K562 (cell line): Measurements from ENCODE around the gene PROKR1. TPM values are rescaled to one million over a fixed set of nuclear protein-coding genes. Genes with fewer than 3 reads are reported as not detected.

Experiments used
- ATF1 ChIP-seq, 2 experiments: fragments of 450-650 bp in 1 of 2; IDR thresholded peaks; 2 replicates each; pipeline ENCODE4 v1.6.1; 2016; ENCODE audit warnings: missing compliant biosample characterization in 1 of 2, missing genetic modification characterization in 1 of 2
- C11orf30 ChIP-seq: fragments of 450-650 bp; IDR thresholded peaks from 2 replicates; pipeline ENCODE4 v1.6.1; 2016; ENCODE audit warnings: low read depth, mild to moderate bottlenecking
- E2F3 ChIP-seq: fragments of 250-450 bp; sonication (Bioruptor Pico); IDR thresholded peaks from 2 replicates; pipeline ENCODE4 v1.4.0; 2020; ENCODE audit warnings: mild to moderate bottlenecking
- EWSR1 ChIP-seq: fragments of 450-650 bp; IDR thresholded peaks from 2 replicates; pipeline ENCODE4 v1.6.1; 2018; ENCODE audit warnings: borderline replicate concordance, mild to moderate bottlenecking, low read depth, moderate library complexity; ENCODE audit not compliant: partially characterized antibody
- FOXM1 ChIP-seq, 2 experiments: fragments of 450-650 bp in 1 of 2; sonication (generic) in 1 of 2; formaldehyde crosslinking in 1 of 2; IDR thresholded peaks; 2 replicates each; pipeline versions ENCODE4 v1.6.1 to v1.9.0; 2017 to 2022; ENCODE audit warnings: low read depth in 2 of 2, mild to moderate bottlenecking in 2 of 2, missing genetic modification reagents in 1 of 2, moderate library complexity in 1 of 2
- KLF13 ChIP-seq: fragments of 450-650 bp; IDR thresholded peaks from 2 replicates; pipeline ENCODE4 v1.6.1; 2016; ENCODE audit warnings: missing genetic modification characterization, low read depth, mild to moderate bottlenecking, missing compliant biosample characterization, moderate library complexity, borderline replicate concordance
- MXI1 ChIP-seq: IDR thresholded peaks from 2 replicates; pipeline ENCODE4 v1.6.1; 2011; ENCODE audit warnings: low read depth, mild to moderate bottlenecking, improper control_type of control experiment, low read length
- NEUROD1 ChIP-seq: fragments of 150-350 bp; IDR thresholded peaks from 2 replicates; pipeline ENCODE4 v1.6.1; 2014; ENCODE audit warnings: borderline replicate concordance, low read length, low read depth; ENCODE audit not compliant: partially characterized antibody
- PURB ChIP-seq: sonication (generic); formaldehyde crosslinking; IDR thresholded peaks from 2 replicates; pipeline ENCODE4 v1.9.0; 2021; ENCODE audit warnings: low read depth, mild to moderate bottlenecking, missing genetic modification reagents
- SAFB ChIP-seq: fragments of 200-400 bp; formaldehyde crosslinking; IDR thresholded peaks from 2 replicates; pipeline ENCODE4 v1.6.1; 2017; ENCODE audit warnings: low read depth, low read length, borderline replicate concordance
- SIN3B ChIP-seq: fragments of 450-650 bp; IDR thresholded peaks from 2 replicates; pipeline ENCODE4 v1.6.1; 2017; ENCODE audit warnings: low read depth, mild to moderate bottlenecking, moderate library complexity
- SMAD4 ChIP-seq: fragments of 250-450 bp; sonication (Bioruptor Pico); conservative IDR thresholded peaks from 2 replicates; pipeline ENCODE4 v1.8.0; 2021; ENCODE audit warnings: inconsistent platforms, mild to moderate bottlenecking, moderate library complexity
- SMARCA4 ChIP-seq: fragments of 450-650 bp; IDR thresholded peaks from 2 replicates; pipeline ENCODE4 v1.6.1; 2016
- TEAD1 ChIP-seq, 2 experiments: fragments of 450-650 bp in 1 of 2; sonication (generic) in 1 of 2; formaldehyde crosslinking; IDR thresholded peaks; 2 replicates each; pipeline versions ENCODE4 v1.4.0 to v1.8.0; 2020 to 2022; ENCODE audit warnings: mild to moderate bottlenecking in 2 of 2, missing genetic modification reagents in 1 of 2
- TGIF2 ChIP-seq: sonication (generic); formaldehyde crosslinking; IDR thresholded peaks from 2 replicates; pipeline ENCODE4 v1.8.1; 2022; ENCODE audit warnings: mild to moderate bottlenecking, missing genetic modification reagents, moderate library complexity
- TRIM24 ChIP-seq, 2 experiments: fragments of 450-650 bp; IDR thresholded peaks; 2 replicates each; pipeline ENCODE4 v1.6.1; 2016
- ZBTB1 ChIP-seq: sonication (generic); formaldehyde crosslinking; IDR thresholded peaks from 2 replicates; pipeline ENCODE4 v1.8.1; 2023; ENCODE audit warnings: missing genetic modification reagents, low read depth, mild to moderate bottlenecking, borderline replicate concordance
- ZC3H11A ChIP-seq: IDR thresholded peaks from 2 replicates; pipeline ENCODE4 v1.6.1; 2012; ENCODE audit warnings: low read depth, low read length, improper control_type of control experiment
- ZFPM2 ChIP-seq: fragments of 250-450 bp; sonication (Bioruptor Pico); IDR thresholded peaks from 2 replicates; pipeline ENCODE4 v1.5.1; 2022; ENCODE audit warnings: mild to moderate bottlenecking
- ZNF444 ChIP-seq: fragments of 250-450 bp; sonication (Bioruptor Pico); IDR thresholded peaks from 2 replicates; pipeline ENCODE4 v1.4.0; 2020; ENCODE audit warnings: mild to moderate bottlenecking, moderate library complexity
- polyA plus RNA-seq, 8 experiments: library from polyadenylated mRNA; depleted of rRNA in 4 of 8; stranded (reverse) in 5 of 8; unstranded in 3 of 8; fragments of >200 nt; fragmentation: Nextera tagmentation in 2 of 8; fragmentation: Illumina TruSeq in 1 of 8; extraction: Ambion mirVana in 2 of 8; extraction: Trizol in 1 of 8; gene quantifications; 2 replicates each; pipeline versions ENCODE4 v1.2.1 to v1.2.3, GENCODE V29; 2011 to 2014; ENCODE audit warnings: inconsistent platforms in 1 of 8, missing spikeins in 1 of 8
- total RNA-seq, 7 experiments: library from RNA; depleted of rRNA in 6 of 7; stranded (reverse); fragments of >200 nt in 6 of 7; fragmentation: Illumina TruSeq in 2 of 7; extraction: Trizol in 2 of 7; gene quantifications; 2 replicates each; pipeline versions ENCODE4 v1.2.1 to v1.2.3, GENCODE V29; 2011 to 2021; ENCODE audit warnings: low replicate concordance in 1 of 7
- TF ChIP-seq, protein P1 (sequence below): fragments of 200-800 bp; sonication (Bioruptor generic); IDR thresholded peaks from 2 replicates; pipeline ENCODE4 v1.6.1; 2017; ENCODE audit warnings: missing genetic modification characterization, missing compliant biosample characterization
- TF ChIP-seq, protein P2 (sequence below): fragments of 250-450 bp; sonication (Bioruptor Pico); IDR thresholded peaks from 2 replicates; pipeline ENCODE4 v1.4.0; 2020; ENCODE audit warnings: borderline replicate concordance
- TF ChIP-seq, protein P3 (sequence below): fragments of 250-450 bp; sonication (Bioruptor Pico); IDR thresholded peaks from 2 replicates; pipeline ENCODE4 v1.8.0; 2022; ENCODE audit warnings: inconsistent platforms

PROKR1 gene
- total and polyA plus RNA-seq, 9 of the 15 experiments (the other 6 are each of a cell fraction or from before 2014, with no cell fraction given): 0.01 to 0.18 (median 0.09) TPM; not detected in 1

DNA sequence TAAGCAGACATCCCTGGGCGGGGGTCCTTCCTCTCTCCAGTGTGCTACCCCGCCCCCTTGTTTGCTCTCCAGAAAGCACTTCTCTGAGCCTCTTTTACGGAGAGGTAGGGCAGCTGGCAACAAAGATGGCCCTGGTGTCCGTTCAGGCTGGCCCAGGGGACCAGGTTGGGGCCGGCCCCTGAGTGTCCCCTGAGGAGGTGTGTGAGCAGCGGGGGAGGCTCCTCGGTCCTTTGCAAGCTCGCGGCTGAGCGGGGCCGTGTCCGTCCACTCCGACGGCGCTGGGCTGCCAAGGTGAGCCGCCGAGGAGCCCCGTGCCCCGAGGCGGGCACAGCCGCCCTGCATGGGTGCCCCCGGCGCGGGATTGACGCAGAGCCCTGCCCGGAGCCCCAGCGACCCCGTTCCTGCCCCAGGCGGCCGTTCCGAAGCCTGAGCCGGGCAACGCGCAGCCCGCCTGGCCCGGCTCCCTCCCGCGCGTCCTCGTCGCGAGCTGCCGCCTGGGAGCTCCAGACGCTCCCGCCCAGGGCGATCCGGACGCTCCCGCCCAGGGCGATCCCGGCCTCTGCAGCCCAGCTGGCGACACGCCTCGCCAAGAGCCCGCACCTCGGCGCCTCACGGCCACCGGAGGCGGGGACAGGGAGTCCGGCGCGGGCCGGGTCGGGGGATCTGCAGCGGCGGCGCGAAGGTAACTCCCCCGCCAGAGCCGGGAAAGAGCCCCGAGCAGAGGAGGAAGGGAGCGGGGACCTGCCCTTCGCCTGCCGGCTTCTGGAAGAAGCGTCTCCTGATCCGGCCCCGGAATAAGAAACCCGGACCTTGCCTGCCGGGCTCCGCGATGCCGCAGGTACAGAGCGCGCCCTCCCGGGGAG lies at the start of gene PROKR1 (continued):
- TF ChIP-seq PURB (no peak), E2F3 (CRISPR knock-in tag) (peak; percentile 9; the same call in 1 of the 2 replicates), ZBTB1 (CRISPR knock-in tag) (0 out of 2 replicates have a peak, but pooled peaks have one; percentile 51), MXI1 (no peak), EWSR1 (no peak), ZC3H11A (no peak), TEAD1 (CRISPR knock-in tag; IDR thresholded peaks at IDR 0.05) (no peak), NEUROD1 (no peak), ZNF444 (no peak), SIN3B (peak; percentile 15; the same call in 1 of the 2 replicates), SAFB (no peak), SMARCA4 (no peak), ZFPM2 (CRISPR knock-in tag) (no peak), C11orf30 (no peak), ATF1 (CRISPR knock-in tag; IDR thresholded peaks at IDR 0.05) (no peak), ATF1 (tag; IDR thresholded peaks at IDR 0.05) (no peak), TGIF2 (CRISPR knock-in tag) (peak; percentile 77; the same call in 1 of the 2 replicates), KLF13 (tag) (no peak), SMAD4 (peak; percentile 69; the same call in 1 of the 2 replicates), TRIM24 (IDR thresholded peaks at IDR 0.05) (0 out of 4 replicates have a peak, but pooled peaks of 1 of the 2 experiments have one; percentile 17), FOXM1 (IDR thresholded peaks at IDR 0.05; ENCODE audit: low read depth) (no peak), FOXM1 (CRISPR knock-in tag; IDR thresholded peaks at IDR 0.05; ENCODE audit: low read depth) (peak; percentile 35; the same call in 1 of the 2 replicates)
- TF ChIP-seq, protein P1, sequence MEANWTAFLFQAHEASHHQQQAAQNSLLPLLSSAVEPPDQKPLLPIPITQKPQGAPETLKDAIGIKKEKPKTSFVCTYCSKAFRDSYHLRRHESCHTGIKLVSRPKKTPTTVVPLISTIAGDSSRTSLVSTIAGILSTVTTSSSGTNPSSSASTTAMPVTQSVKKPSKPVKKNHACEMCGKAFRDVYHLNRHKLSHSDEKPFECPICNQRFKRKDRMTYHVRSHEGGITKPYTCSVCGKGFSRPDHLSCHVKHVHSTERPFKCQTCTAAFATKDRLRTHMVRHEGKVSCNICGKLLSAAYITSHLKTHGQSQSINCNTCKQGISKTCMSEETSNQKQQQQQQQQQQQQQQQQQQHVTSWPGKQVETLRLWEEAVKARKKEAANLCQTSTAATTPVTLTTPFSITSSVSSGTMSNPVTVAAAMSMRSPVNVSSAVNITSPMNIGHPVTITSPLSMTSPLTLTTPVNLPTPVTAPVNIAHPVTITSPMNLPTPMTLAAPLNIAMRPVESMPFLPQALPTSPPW (CRISPR knock-in tag): peak; percentile 25; the same call in 1 of the 2 replicates
- TF ChIP-seq, protein P2, sequence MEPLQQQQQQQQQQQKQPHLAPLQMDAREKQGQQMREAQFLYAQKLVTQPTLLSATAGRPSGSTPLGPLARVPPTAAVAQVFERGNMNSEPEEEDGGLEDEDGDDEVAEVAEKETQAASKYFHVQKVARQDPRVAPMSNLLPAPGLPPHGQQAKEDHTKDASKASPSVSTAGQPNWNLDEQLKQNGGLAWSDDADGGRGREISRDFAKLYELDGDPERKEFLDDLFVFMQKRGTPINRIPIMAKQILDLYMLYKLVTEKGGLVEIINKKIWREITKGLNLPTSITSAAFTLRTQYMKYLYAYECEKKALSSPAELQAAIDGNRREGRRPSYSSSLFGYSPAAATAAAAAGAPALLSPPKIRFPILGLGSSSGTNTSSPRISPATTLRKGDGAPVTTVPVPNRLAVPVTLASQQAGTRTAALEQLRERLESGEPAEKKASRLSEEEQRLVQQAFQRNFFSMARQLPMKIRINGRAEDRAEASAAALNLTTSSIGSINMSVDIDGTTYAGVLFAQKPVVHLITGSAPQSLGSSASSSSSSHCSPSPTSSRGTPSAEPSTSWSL (CRISPR knock-in tag): no peak
- TF ChIP-seq, protein P3, sequence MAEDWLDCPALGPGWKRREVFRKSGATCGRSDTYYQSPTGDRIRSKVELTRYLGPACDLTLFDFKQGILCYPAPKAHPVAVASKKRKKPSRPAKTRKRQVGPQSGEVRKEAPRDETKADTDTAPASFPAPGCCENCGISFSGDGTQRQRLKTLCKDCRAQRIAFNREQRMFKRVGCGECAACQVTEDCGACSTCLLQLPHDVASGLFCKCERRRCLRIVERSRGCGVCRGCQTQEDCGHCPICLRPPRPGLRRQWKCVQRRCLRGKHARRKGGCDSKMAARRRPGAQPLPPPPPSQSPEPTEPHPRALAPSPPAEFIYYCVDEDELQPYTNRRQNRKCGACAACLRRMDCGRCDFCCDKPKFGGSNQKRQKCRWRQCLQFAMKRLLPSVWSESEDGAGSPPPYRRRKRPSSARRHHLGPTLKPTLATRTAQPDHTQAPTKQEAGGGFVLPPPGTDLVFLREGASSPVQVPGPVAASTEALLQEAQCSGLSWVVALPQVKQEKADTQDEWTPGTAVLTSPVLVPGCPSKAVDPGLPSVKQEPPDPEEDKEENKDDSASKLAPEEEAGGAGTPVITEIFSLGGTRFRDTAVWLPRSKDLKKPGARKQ (CRISPR knock-in tag): no peak
